ENCODE measurements around the gene RNASE4.
A peak's percentile ranks its signal among the peaks of the same experiment; 100 is the strongest.
"Not testable (repeated sequence)": the region's sequence is repeated elsewhere in the genome, so short reads cannot be mapped to it uniquely, and the experiment has no call there.

RNASE4 gene

GRCh38 chr14:20683891-20684661 lies at the start of gene RNASE4:
Gene RNASE4, plus strand, starts transcription at chr14:20684560. Its CDS starts 14,812 bp downstream, at chr14:20699372.
- peak; percentile 63 to 76 for DNase-seq (ENCODE audit: low read depth in 2 of 2, low spot score in 1 of 2)

DNA sequence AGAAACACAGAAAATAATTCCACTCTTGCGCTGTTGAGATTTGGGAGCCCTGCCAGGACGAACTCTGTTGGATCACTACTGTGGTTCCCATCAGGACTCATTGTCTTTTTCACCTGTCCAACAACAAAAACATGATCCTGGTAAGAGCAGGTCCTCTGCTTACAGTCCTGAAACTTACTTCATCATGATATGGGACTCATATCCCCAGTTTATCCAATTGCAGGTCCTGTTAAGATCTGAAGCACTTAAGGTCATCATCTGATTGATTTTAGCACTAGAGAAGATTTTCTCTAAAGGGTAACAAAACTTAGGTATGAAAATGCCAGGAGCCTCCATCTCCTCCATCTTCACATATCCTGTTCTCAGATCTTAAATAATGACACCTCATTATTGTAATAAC lies 42.8 kb upstream of the RNASE4 start, which contains the start of gene OR6S1:
Gene OR6S1, minus strand, starts transcription at position 101 of the 400 bp plus-strand sequence. Its CDS starts 0 bp downstream, at position 101.
- DNase-seq (ENCODE audit: low read depth in 2 of 2, low spot score in 1 of 2), result no peak

DNA sequence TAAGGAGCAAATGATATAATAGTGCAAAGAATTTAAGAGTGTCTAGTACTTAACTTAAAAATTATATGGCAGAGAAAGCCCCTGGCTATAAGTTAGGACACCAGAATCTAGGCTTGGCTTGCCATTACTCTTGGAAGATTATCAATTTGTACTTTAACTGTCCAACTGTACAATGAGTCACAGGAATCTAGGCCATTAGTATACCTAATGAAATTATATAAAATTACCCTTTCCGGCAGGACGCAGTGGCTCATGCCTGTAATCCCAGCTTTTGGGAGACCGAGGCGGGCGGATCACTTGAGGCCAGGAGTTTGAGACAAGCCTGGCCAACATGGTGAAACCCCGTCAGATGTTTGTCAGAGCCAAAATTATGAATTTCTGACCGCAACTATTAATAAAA lies 42.2 kb upstream of the RNASE4 start:
- no peak for DNase-seq (ENCODE audit: low read depth in 2 of 2, low spot score in 1 of 2)

- DNase-seq (ENCODE audit: low read depth in 2 of 2, low spot score in 1 of 2), result not testable (repeated sequence)
Observed at GRCh38 chr14:20642755-20643154, 41.6 kb upstream of the RNASE4 start.

GRCh38 chr14:20644520-20644919 lies 39.8 kb upstream of the RNASE4 start:
- DNase-seq (ENCODE audit: low read depth in 2 of 2, low spot score in 1 of 2), result no peak

GRCh38 chr14:20645481-20645880 lies 38.9 kb upstream of the RNASE4 start:
- no peak for DNase-seq (ENCODE audit: low read depth in 2 of 2, low spot score in 1 of 2)

- no peak for DNase-seq (ENCODE audit: low read depth in 2 of 2, low spot score in 1 of 2)
Observed at GRCh38 chr14:20652996-20653975, 31.1 kb upstream of the RNASE4 start.

GRCh38 chr14:20655851-20656250 lies 28.5 kb upstream of the RNASE4 start:
- no peak for DNase-seq (ENCODE audit: low read depth in 2 of 2, low spot score in 1 of 2)

GRCh38 chr14:20656274-20656673 lies 28.1 kb upstream of the RNASE4 start:
- no peak for DNase-seq (ENCODE audit: low read depth in 2 of 2, low spot score in 1 of 2)

- DNase-seq (ENCODE audit: low read depth in 2 of 2, low spot score in 1 of 2), result no peak
Observed at GRCh38 chr14:20657216-20658211, 26.8 kb upstream of the RNASE4 start.

DNA sequence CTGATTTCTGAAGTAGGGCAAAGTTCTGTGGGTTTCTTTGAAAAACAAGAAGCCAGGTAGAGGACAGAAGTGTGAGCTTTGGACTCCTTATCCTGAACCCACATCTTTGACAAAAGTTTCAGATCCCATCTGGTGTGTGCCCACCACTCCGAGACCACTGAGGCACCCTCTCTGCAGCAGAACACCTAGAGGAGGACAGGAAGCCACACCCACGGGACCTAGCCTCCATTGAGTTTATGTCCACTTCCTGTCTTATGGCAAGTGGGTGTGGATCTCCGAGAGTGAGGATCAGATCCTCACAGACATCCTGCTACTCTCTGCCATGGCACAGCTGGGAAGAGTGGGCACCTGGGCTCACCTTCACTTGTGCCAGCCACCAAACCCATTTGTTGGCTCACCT lies 26.1 kb upstream of the RNASE4 start:
- DNase-seq (ENCODE audit: low read depth in 2 of 2, low spot score in 1 of 2), result no peak

DNA sequence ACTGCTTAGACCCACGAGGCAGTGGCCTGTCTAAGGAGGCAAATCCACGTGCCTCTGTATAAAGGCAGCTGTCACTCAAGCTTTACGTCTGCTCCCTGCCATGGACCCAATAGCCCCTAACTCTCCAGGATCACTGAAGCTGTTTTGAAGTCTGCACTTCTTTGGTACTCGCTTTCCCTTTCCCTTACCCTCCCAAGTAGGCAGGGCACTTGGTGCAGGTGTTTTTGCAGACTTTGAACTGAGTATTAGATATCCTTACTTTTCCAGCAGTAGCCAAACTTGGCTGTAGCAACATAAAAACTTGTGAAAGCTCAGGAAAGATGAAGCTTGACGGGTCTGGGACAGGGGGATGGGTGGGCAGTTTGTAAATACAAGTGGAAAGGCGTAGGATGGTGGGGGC lies 25.0 kb upstream of the RNASE4 start:
- DNase-seq (ENCODE audit: low read depth in 2 of 2, low spot score in 1 of 2), result no peak

GRCh38 chr14:20659813-20660395 lies 24.5 kb upstream of the RNASE4 start:
- no peak for DNase-seq (ENCODE audit: low read depth in 2 of 2, low spot score in 1 of 2)

- DNase-seq (ENCODE audit: low read depth in 2 of 2, low spot score in 1 of 2), result no peak
Observed at GRCh38 chr14:20661197-20661596, 23.2 kb upstream of the RNASE4 start.

DNA sequence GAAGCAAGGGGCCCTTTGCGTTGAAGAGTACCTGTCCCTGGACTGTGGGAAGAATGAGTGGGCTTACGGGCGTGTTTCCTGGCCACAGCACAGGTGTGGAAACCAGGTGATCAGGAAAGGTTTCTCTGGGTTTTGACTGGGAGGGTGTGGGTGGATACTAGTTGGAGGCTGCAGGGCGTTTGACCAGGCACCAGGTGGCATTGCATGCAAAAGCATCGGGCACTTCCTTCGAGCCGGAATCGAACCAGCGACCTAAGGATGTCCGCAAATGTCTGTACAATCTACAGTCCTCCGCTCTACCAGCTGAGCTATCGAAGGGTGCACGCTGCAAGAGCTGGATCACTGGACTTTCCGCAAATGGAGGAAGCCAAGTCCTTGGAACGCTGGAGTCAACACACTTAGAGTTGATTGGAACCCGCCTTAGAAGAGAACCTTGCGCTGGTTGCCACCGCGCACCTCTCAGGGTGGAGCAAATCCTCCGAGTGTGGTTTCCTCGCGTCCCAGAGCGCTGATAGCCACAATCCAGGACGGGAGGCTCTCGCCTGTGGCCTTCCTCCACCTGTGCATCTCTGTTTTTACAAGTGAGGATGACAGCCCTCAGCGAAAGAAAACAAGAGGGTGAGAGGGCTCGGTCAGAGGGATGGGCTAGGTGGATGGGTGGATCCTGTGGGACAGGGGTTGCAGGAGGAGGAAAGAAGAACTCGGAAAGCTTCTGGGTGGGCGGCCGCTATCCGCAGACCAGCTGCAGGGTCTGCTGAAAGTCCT lies 21.2 kb upstream of the RNASE4 start:
- peak; percentile 36 to 47 for DNase-seq (ENCODE audit: low read depth in 2 of 2, low spot score in 1 of 2)

DNA sequence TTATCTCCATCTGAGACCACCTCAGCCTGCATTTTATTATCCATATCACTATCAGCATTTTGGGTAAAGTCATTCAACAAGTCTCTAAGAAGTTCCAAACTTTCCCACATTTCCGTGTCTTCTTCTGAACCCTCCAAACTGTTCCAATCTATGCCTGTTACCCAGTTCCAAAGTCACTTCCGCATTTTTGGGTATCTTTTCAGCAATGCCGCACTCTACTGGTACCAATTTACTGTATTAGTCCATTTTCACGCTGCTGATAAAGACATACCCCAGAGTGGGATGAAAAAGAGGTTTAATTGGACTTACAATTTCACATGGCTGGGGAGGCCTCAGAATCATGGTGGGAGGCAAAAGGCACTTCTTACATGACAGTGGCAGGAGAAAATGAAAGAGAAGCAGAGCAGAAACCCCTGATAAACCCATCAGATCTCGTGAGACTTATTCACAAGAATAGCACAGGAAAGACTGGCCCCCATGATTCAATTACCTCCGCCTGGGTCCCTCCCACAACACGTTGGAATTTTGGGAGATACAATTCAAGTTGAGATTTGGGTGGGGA lies 17.9 kb upstream of the RNASE4 start:
- not testable (repeated sequence) for DNase-seq (ENCODE audit: low read depth in 2 of 2, low spot score in 1 of 2)

DNA sequence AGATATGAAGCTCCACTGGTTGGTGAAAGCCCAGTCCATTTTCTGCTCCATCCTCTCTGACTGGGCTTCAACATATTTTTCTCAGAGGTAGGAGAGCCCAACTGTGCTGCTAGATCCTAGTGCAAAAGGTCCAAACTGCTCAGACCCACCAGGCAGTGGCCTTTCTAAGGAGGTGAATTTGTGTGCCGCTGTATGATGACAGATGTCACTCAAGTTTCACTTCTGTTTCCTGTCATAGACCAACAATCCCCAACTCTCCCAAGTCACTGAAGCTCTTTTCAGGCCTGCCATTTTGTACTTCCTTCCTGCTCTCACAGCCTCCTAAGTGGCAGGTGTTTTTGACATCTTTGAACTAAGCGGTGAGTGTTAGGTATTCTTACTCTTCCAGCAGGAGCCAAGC lies 16.4 kb upstream of the RNASE4 start:
- DNase-seq (ENCODE audit: low read depth in 2 of 2, low spot score in 1 of 2), result no peak

DNA sequence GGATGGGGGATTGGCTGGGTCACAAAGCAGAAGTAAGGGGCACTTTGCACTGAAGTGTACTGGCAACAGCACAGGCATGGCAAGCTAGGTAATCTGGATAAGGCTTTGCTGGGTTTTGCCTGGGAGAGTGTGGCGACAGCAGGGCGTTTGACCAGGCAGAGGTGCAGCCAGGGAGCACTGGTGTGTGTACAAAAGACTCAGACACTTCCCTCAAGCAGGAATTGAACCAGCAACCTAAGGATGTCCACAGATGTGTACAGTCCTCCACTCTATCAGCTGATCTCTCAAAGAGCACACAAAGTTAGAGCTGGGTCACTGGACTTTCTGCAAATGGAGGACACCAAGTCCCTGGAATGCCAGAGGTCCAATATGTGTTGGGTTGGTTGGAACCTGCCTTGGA lies 15.4 kb upstream of the RNASE4 start:
- no peak for DNase-seq (ENCODE audit: low read depth in 2 of 2, low spot score in 1 of 2)

GRCh38 chr14:20671597-20672283 lies 12.6 kb upstream of the RNASE4 start:
- DNase-seq (ENCODE audit: low read depth in 2 of 2, low spot score in 1 of 2), result no peak
